ENCODE results near the gene CACNA2D3. TPM values are rescaled to one million over a fixed set of nuclear protein-coding genes. Genes with fewer than 3 reads are reported as not detected.

The CACNA2D3 gene
- total RNA-seq, 2 experiments from 2014 or later, result not detected

DNA sequence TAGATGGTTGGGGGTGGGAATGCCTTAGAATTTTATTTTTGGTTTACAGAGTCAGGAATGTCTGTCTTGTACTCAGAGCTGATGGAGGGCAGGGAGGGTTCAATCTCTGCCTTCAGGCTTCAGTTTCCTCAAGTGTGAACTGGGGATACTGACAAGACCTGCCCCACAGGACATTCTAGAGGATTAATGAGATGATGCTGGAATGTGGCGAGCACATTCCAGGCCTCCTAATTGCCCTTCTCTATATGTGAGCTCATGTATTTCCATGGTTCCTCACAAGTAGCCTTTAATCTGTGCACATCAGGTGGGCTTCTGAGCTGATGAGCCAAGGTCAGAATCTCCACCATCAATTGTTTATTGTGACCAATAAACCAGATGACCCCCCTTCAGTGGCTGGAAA, 90.4 kb downstream of the CACNA2D3 start:
- DNase-seq (ENCODE audit: low spot score), result no peak
- no peaks in the 10 kb centered on the region for H3K9me2 ChIP-seq (ENCODE audit: insufficient read depth, low read length)
- H3K27ac ChIP-seq (ENCODE audit: low read depth, low read length, poor library complexity, severe bottlenecking), result no peak overlapping the region
- no peaks in the 10 kb centered on the region for H3K4me1 ChIP-seq (ENCODE audit: insufficient read depth, low read length, poor library complexity, severe bottlenecking)
- no peak for TF ChIP-seq EZH2phosphoT487 (IDR thresholded peaks at IDR 0.05; ENCODE audit: borderline replicate concordance, low read depth, low read length)
- TF ChIP-seq, protein P1, sequence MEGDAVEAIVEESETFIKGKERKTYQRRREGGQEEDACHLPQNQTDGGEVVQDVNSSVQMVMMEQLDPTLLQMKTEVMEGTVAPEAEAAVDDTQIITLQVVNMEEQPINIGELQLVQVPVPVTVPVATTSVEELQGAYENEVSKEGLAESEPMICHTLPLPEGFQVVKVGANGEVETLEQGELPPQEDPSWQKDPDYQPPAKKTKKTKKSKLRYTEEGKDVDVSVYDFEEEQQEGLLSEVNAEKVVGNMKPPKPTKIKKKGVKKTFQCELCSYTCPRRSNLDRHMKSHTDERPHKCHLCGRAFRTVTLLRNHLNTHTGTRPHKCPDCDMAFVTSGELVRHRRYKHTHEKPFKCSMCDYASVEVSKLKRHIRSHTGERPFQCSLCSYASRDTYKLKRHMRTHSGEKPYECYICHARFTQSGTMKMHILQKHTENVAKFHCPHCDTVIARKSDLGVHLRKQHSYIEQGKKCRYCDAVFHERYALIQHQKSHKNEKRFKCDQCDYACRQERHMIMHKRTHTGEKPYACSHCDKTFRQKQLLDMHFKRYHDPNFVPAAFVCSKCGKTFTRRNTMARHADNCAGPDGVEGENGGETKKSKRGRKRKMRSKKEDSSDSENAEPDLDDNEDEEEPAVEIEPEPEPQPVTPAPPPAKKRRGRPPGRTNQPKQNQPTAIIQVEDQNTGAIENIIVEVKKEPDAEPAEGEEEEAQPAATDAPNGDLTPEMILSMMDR (conservative IDR thresholded peaks at IDR 0.05; ENCODE audit: low read length), result no peak
- POLR2A ChIA-PET, result no interaction called here
- BruUV-seq (replicated peaks), result no TSS peak
- H3K4me3 ChIP-seq (ENCODE audit: low read depth, low read length, poor library complexity, severe bottlenecking), result no peak overlapping the region
- H3K4me2 ChIP-seq (ENCODE audit: low read length), result no peak overlapping the region
- no peak overlapping the region for H2AFZ ChIP-seq (ENCODE audit: low read length)
- no peaks in the 10 kb centered on the region for H4K20me1 ChIP-seq (ENCODE audit: insufficient read depth, low read length)
- no peaks in the 10 kb centered on the region for H3K36me3 ChIP-seq (ENCODE audit: insufficient read depth, low read length)
- H3K79me2 ChIP-seq (ENCODE audit: insufficient read depth, low read depth, low read length), result no peaks in the 10 kb centered on the region
- intact Hi-C loops (cut with micrococcal nuclease; ENCODE audit: unreplicated experiment), result no loop called here
- no peaks in the 10 kb centered on the region for H3K9me3 ChIP-seq (ENCODE audit: low read length)
- CTCF ChIA-PET (ENCODE audit: unreplicated experiment), result no interaction called here

DNA sequence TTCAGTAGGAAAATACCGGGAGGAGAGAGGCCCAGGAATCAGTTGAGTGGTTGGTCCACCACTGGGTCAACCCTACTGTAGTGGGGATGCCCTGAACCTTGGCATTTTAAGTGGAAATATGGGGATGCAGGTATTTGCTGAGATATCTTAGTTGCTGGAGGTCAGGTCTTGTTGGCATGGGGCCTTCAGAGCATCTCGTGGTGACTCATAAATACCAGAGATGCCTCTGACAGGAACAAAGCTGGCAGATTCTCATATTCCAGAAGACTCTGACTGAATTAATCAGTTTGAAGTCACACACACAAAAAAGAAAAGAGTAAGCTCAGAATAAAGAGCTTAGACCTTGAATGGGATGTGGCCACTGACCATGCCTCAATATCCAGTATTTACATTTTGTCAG, 91.6 kb downstream of the CACNA2D3 start:
- H3K9me3 ChIP-seq (ENCODE audit: low read length), result no peaks in the 10 kb centered on the region
- DNase-seq (ENCODE audit: low spot score), result no peak
- TF ChIP-seq, protein P1 (conservative IDR thresholded peaks at IDR 0.05; ENCODE audit: low read length), result no peak
- TF ChIP-seq EZH2phosphoT487 (IDR thresholded peaks at IDR 0.05; ENCODE audit: borderline replicate concordance, low read depth, low read length), result no peak
- H4K20me1 ChIP-seq (ENCODE audit: insufficient read depth, low read length), result no peaks in the 10 kb centered on the region
- ChIA-PET POLR2A (no interaction called here), CTCF (ENCODE audit: unreplicated experiment) (no interaction called here)
- no peak overlapping the region for H3K4me2 ChIP-seq (ENCODE audit: low read length)
- intact Hi-C loops (cut with micrococcal nuclease; ENCODE audit: unreplicated experiment), result no loop called here
- H3K9me2 ChIP-seq (ENCODE audit: insufficient read depth, low read length), result no peaks in the 10 kb centered on the region
- BruUV-seq (replicated peaks), result no TSS peak
- H3K79me2 ChIP-seq (ENCODE audit: insufficient read depth, low read depth, low read length), result no peaks in the 10 kb centered on the region
- no peaks in the 10 kb centered on the region for H3K4me1 ChIP-seq (ENCODE audit: insufficient read depth, low read length, poor library complexity, severe bottlenecking)
- H3K4me3 ChIP-seq (ENCODE audit: low read depth, low read length, poor library complexity, severe bottlenecking), result no peak overlapping the region
- no peak overlapping the region for H2AFZ ChIP-seq (ENCODE audit: low read length)
- H3K36me3 ChIP-seq (ENCODE audit: insufficient read depth, low read length), result no peaks in the 10 kb centered on the region
- no peak overlapping the region for H3K27ac ChIP-seq (ENCODE audit: low read depth, low read length, poor library complexity, severe bottlenecking)

DNA sequence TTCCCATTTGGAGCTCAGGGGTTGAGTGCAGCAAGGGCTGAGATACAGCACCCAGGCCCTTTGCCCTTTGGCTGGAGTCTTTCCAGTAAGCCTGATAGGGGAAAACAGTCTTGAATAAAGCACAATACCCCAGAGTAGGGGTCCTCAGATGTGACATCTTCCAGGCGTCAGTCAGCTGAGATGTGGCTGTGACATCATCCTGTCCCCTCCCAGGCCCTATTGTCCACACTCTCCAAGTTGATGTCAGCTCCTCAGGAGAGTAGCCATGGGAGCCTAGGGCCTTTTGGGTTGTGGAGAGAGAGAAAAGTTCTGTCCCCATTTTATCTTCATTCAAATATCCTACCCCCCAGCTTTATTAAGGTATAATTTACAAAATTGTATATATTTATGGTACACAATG, 92.5 kb downstream of the CACNA2D3 start:
- Histone ChIP-seq H2AFZ (ENCODE audit: low read length) (no peak overlapping the region), H3K4me1 (ENCODE audit: insufficient read depth, low read length, poor library complexity, severe bottlenecking) (no peaks in the 10 kb centered on the region), H3K27ac (ENCODE audit: low read depth, low read length, poor library complexity, severe bottlenecking) (no peak overlapping the region), H3K4me2 (ENCODE audit: low read length) (no peak overlapping the region), H3K9me2 (ENCODE audit: insufficient read depth, low read length) (no peaks in the 10 kb centered on the region), H3K9me3 (ENCODE audit: low read length) (no peaks in the 10 kb centered on the region), H3K79me2 (ENCODE audit: insufficient read depth, low read depth, low read length) (no peaks in the 10 kb centered on the region), H3K36me3 (ENCODE audit: insufficient read depth, low read length) (no peaks in the 10 kb centered on the region), H3K4me3 (ENCODE audit: low read depth, low read length, poor library complexity, severe bottlenecking) (no peak overlapping the region), H4K20me1 (ENCODE audit: insufficient read depth, low read length) (no peaks in the 10 kb centered on the region)
- TF ChIP-seq, protein P1 (conservative IDR thresholded peaks at IDR 0.05; ENCODE audit: low read length), result no peak
- no peak for TF ChIP-seq EZH2phosphoT487 (IDR thresholded peaks at IDR 0.05; ENCODE audit: borderline replicate concordance, low read depth, low read length)
- CTCF ChIA-PET (ENCODE audit: unreplicated experiment), result no interaction called here
- POLR2A ChIA-PET, result no interaction called here
- DNase-seq (ENCODE audit: low spot score), result no peak
- intact Hi-C loops (cut with micrococcal nuclease; ENCODE audit: unreplicated experiment), result no loop called here
- BruUV-seq (replicated peaks), result no TSS peak
